Sigmoid colon (tissue), 3 donors: ENCODE data around the gene SPATA24.

Experiments
- CTCF ChIP-seq, 4 experiments: fragments of 450-650 bp in 3 of 4; fragments of 200-600 bp in 1 of 4; IDR thresholded peaks; one replicate each; pipeline ENCODE4 v1.5.1; 2016 to 2019; ENCODE audit warnings: antibody characterized with exemption in 4 of 4, mild to moderate bottlenecking in 3 of 4, moderate library complexity in 2 of 4
- POLR2A ChIP-seq, 2 donors: fragments of 450-650 bp; IDR thresholded peaks; one replicate each; pipeline ENCODE4 v1.6.1; 2016; ENCODE audit warnings: antibody characterized with exemption in 2 of 2, mild to moderate bottlenecking in 2 of 2, moderate library complexity in 2 of 2

- TF ChIP-seq CTCF (IDR thresholded peaks at IDR 0.05) (no peak), POLR2A (IDR thresholded peaks at IDR 0.05) (no peak)
These were observed 34.7 kb downstream of the SPATA24 start for GRCh38 chr5:139369181-139369580.
